OCI-LY3 (cell line): ENCODE results near the gene MAD1L1.

ENCODE experiments used
- H2AFZ ChIP-seq: fragments of 200-600, 300-600 bp; shearing (Covaris generic); 2 replicates; pipeline ENCODE4 v1.6.0; 2014; ENCODE audit warnings: antibody characterized with exemption, low read depth, low read length
- H3K27ac ChIP-seq: fragments of 200-600, 300-600 bp; sonication (generic); 2 replicates; pipeline ENCODE4 v1.5.1; 2014; ENCODE audit warnings: mild to moderate bottlenecking, low read length, moderate library complexity, mixed read lengths
- H3K27me3 ChIP-seq: fragments of 200-600, 300-600 bp; sonication (generic); 2 replicates; pipeline ENCODE4 v1.6.1; 2014; ENCODE audit warnings: low read depth, low read length, mixed read lengths
- H3K36me3 ChIP-seq: fragments of 200-600, 300-600 bp; sonication (generic); replicated peaks from 2 replicates; pipeline ENCODE3; 2014; ENCODE audit warnings: low read depth, low read length, mixed read lengths
- H3K4me1 ChIP-seq: fragments of 300-600, 200-600 bp; sonication (generic); 2 replicates; pipeline ENCODE4 v1.6.1; 2014; ENCODE audit warnings: low read length, mixed read lengths
- H3K4me2 ChIP-seq: fragments of 200-600, 300-600 bp; sonication (generic); 2 replicates; pipeline ENCODE4 v1.6.1; 2014; ENCODE audit warnings: low read length, mixed read lengths
- H3K4me3 ChIP-seq: fragments of 300-600, 200-600 bp; sonication (generic); 2 replicates; pipeline ENCODE4 v1.5.1; 2014; ENCODE audit warnings: antibody characterized with exemption, mild to moderate bottlenecking, low read length, moderate library complexity
- H3K79me2 ChIP-seq: fragments of 300-600, 200-600 bp; shearing (Covaris generic); 2 replicates; pipeline ENCODE4 v1.6.1; 2014; ENCODE audit warnings: mild to moderate bottlenecking, low read length, mixed read lengths
- H3K9ac ChIP-seq: fragments of 300-600, 200-600 bp; shearing (Covaris generic); 2 replicates; pipeline ENCODE4 v1.6.0; 2014; ENCODE audit warnings: mild to moderate bottlenecking, low read length, moderate library complexity
- H3K9me3 ChIP-seq: fragments of 200-600, 300-600 bp; shearing (Covaris generic); 2 replicates; pipeline ENCODE4 v1.6.1; 2014; ENCODE audit warnings: low read length, mixed read lengths; ENCODE audit not compliant: insufficient read depth
- H4K20me1 ChIP-seq: fragments of 200-600, 300-600 bp; sonication (generic); 2 replicates; pipeline ENCODE4 v1.6.1; 2016; ENCODE audit warnings: low read length, mixed read lengths; ENCODE audit not compliant: insufficient read depth
- CTCF ChIP-seq: fragments of 200-600, 300-600 bp; sonication (generic); IDR thresholded peaks from 2 replicates; pipeline ENCODE4 v1.5.1; 2014; ENCODE audit warnings: antibody characterized with exemption, low read length, low read depth
- EZH2phosphoT487 ChIP-seq: fragments of 200-600 bp; shearing (Covaris generic); IDR thresholded peaks from 2 replicates; pipeline ENCODE4 v1.6.1; 2018; ENCODE audit warnings: antibody characterized with exemption, mixed run types, low read depth

The MAD1L1 gene

GRCh38 chr7:1985042-1985441, 247.7 kb downstream of the MAD1L1 start:
- H4K20me1 ChIP-seq = no peaks in the 10 kb centered on the region
- H3K4me3 ChIP-seq = no peak overlapping the region
- H3K4me1 ChIP-seq = no peaks in the 10 kb centered on the region
- TF ChIP-seq CTCF (no peak), EZH2phosphoT487 (no peak)
- no peaks in the 10 kb centered on the region for H3K36me3 ChIP-seq
- H3K9ac ChIP-seq = no peak overlapping the region
- no peak overlapping the region for H3K4me2 ChIP-seq
- H3K27ac ChIP-seq = no peak overlapping the region
- no peak overlapping the region for H2AFZ ChIP-seq
- no peaks in the 10 kb centered on the region for H3K79me2 ChIP-seq
- no peaks in the 10 kb centered on the region for H3K9me3 ChIP-seq
- H3K27me3 ChIP-seq = no peaks in the 10 kb centered on the region

GRCh38 chr7:1981878-1982230, 250.9 kb downstream of the MAD1L1 start:
- Histone ChIP-seq H3K79me2 (no peaks in the 10 kb centered on the region), H3K9ac (no peak overlapping the region), H3K27me3 (no peaks in the 10 kb centered on the region), H3K4me3 (no peak overlapping the region), H3K9me3 (no peaks in the 10 kb centered on the region), H3K4me2 (no peak overlapping the region), H3K4me1 (no peaks in the 10 kb centered on the region), H3K27ac (no peak overlapping the region), H4K20me1 (no peaks in the 10 kb centered on the region), H3K36me3 (no peaks in the 10 kb centered on the region), H2AFZ (no peak overlapping the region)
- TF ChIP-seq EZH2phosphoT487 (no peak), CTCF (no peak)

GRCh38 chr7:1981201-1981877, 251.4 kb downstream of the MAD1L1 start:
- no peaks in the 10 kb centered on the region for H3K4me1 ChIP-seq
- no peaks in the 10 kb centered on the region for H3K9me3 ChIP-seq
- TF ChIP-seq EZH2phosphoT487 (no peak), CTCF (no peak)
- H3K36me3 ChIP-seq = no peaks in the 10 kb centered on the region
- H3K27me3 ChIP-seq = no peaks in the 10 kb centered on the region
- no peak overlapping the region for H3K4me2 ChIP-seq
- H3K4me3 ChIP-seq = no peak overlapping the region
- H4K20me1 ChIP-seq = no peaks in the 10 kb centered on the region
- H2AFZ ChIP-seq = no peak overlapping the region
- no peak overlapping the region for H3K27ac ChIP-seq
- no peaks in the 10 kb centered on the region for H3K79me2 ChIP-seq
- H3K9ac ChIP-seq = no peak overlapping the region

GRCh38 chr7:1979591-1980560, 252.9 kb downstream of the MAD1L1 start:
- H3K4me2 ChIP-seq = no peak overlapping the region
- no peak overlapping the region for H2AFZ ChIP-seq
- TF ChIP-seq CTCF (no peak), EZH2phosphoT487 (no peak)
- no peaks in the 10 kb centered on the region for H3K4me1 ChIP-seq
- H3K9me3 ChIP-seq = no peaks in the 10 kb centered on the region
- no peaks in the 10 kb centered on the region for H3K79me2 ChIP-seq
- H3K27me3 ChIP-seq = no peaks in the 10 kb centered on the region
- no peaks in the 10 kb centered on the region for H4K20me1 ChIP-seq
- no peak overlapping the region for H3K4me3 ChIP-seq
- no peak overlapping the region for H3K9ac ChIP-seq
- no peak overlapping the region for H3K27ac ChIP-seq
- H3K36me3 ChIP-seq = no peaks in the 10 kb centered on the region
